Loucy (cell line): Measurements from ENCODE around the gene SERPINA9.

Experiments used
- H2AFZ ChIP-seq: fragments of 200-600 bp; sonication (generic); 2 replicates; pipeline ENCODE4 v1.6.0; 2016; ENCODE audit warnings: antibody characterized with exemption, mild to moderate bottlenecking, low read length, moderate library complexity
- H3F3A ChIP-seq: fragments of 200-600 bp; 2 replicates; pipeline ENCODE4 v1.6.0; 2016; ENCODE audit warnings: antibody characterized with exemption, low read depth, mild to moderate bottlenecking
- H3K27me3 ChIP-seq: fragments of 200-600 bp; sonication (generic); 2 replicates; pipeline ENCODE4 v1.6.1; 2014; ENCODE audit warnings: low read length, mild to moderate bottlenecking; ENCODE audit not compliant: insufficient read depth, poor library complexity, severe bottlenecking
- H3K36me3 ChIP-seq: fragments of 200-600 bp; sonication (generic); 2 replicates; pipeline ENCODE4 v1.6.1; 2016; ENCODE audit warnings: low read length; ENCODE audit not compliant: insufficient read depth
- H3K4me1 ChIP-seq: fragments of 200-600 bp; sonication (generic); 2 replicates; pipeline ENCODE4 v1.5.1; 2014; ENCODE audit warnings: low read length, mild to moderate bottlenecking; ENCODE audit not compliant: insufficient read depth, poor library complexity, severe bottlenecking
- H3K4me2 ChIP-seq: fragments of 200-600 bp; sonication (generic); 2 replicates; pipeline ENCODE4 v1.6.0; 2014; ENCODE audit warnings: antibody characterized with exemption, low read length, low read depth, mild to moderate bottlenecking; ENCODE audit not compliant: poor library complexity, severe bottlenecking
- H3K4me3 ChIP-seq: fragments of 200-600 bp; sonication (generic); 2 replicates; pipeline ENCODE4 v1.5.1; 2014; ENCODE audit warnings: low read length, mild to moderate bottlenecking, mixed read lengths; ENCODE audit not compliant: poor library complexity, severe bottlenecking
- H3K79me2 ChIP-seq: fragments of 200-600 bp; sonication (generic); 2 replicates; pipeline ENCODE4 v1.6.1; 2014; ENCODE audit warnings: low read length; ENCODE audit not compliant: insufficient read depth
- H3K9ac ChIP-seq: fragments of 200-600 bp; sonication (generic); 2 replicates; pipeline ENCODE4 v1.6.0; 2014; ENCODE audit warnings: mild to moderate bottlenecking, low read depth, low read length, moderate library complexity; ENCODE audit not compliant: poor library complexity, severe bottlenecking
- H3K9me2 ChIP-seq: fragments of 200-600 bp; sonication (generic); replicated peaks from 2 replicates; pipeline ENCODE4 v1.6.1; 2016; ENCODE audit warnings: low read depth, low read length, mixed read lengths
- H3K9me3 ChIP-seq: fragments of 200-600 bp; sonication (generic); 2 replicates; pipeline ENCODE4 v1.6.1; 2014; ENCODE audit warnings: mild to moderate bottlenecking, antibody characterized with exemption, low read length, low read depth; ENCODE audit not compliant: insufficient read depth
- H4K20me1 ChIP-seq: fragments of 200-600 bp; sonication (generic); 2 replicates; pipeline ENCODE4 v1.6.0; 2014; ENCODE audit warnings: antibody characterized with exemption, low read length, mild to moderate bottlenecking; ENCODE audit not compliant: insufficient read depth, poor library complexity, severe bottlenecking
- EZH2phosphoT487 ChIP-seq: fragments of 200-600 bp; IDR thresholded peaks from 2 replicates; pipeline ENCODE4 v1.6.1; 2018; ENCODE audit warnings: antibody characterized with exemption, mild to moderate bottlenecking, moderate library complexity, borderline replicate concordance
- TF ChIP-seq, protein P1 (sequence below): fragments of 200-600 bp; sonication (generic); conservative IDR thresholded peaks from 2 replicates; pipeline ENCODE4 v1.5.1; 2014; ENCODE audit warnings: mild to moderate bottlenecking, antibody characterized with exemption, low read length

Gene SERPINA9

DNA sequence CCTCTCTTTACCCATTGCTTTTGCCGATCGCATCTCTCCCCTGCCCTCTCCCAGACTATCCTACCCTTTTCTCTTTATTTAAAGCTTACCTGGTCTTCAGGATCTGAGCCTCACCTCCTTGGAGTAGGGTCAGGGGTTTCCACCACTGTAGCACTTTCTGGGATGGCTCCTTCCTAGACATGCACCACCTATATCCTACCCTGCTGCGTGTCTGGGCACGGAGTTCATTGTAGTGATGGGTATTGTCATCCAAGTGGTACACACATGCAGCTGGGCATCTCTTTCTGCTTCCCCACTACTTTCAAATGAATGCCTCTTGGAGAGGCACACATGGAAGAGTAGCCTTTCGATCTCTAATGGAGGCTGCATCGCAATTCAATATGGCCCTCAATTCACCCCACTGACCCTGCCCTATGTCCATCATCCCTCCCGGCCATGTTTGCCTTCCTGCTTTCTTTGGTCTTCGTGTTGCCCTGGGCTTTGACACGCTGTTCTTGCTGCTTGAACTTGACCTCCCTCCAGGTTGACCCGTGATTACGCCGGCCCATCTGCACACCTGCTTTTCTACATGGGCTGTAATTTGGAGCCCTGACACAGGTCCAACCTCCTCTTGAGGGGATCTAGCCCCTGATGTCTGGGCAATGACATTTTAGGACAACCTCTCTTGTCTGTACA, 34.3 kb downstream of the SERPINA9 start:
- Histone ChIP-seq H3K4me2 (no peak overlapping the region), H3K4me3 (no peak overlapping the region), H3K79me2 (no peaks in the 10 kb centered on the region), H4K20me1 (no peaks in the 10 kb centered on the region), H3F3A (no peaks in the 10 kb centered on the region), H3K9ac (no peak overlapping the region), H3K4me1 (no peaks in the 10 kb centered on the region), H3K9me2 (no peaks in the 10 kb centered on the region), H2AFZ (no peak overlapping the region), H3K9me3 (no peaks in the 10 kb centered on the region), H3K27me3 (no peaks in the 10 kb centered on the region), H3K36me3 (no peaks in the 10 kb centered on the region)
- TF ChIP-seq, protein P1, sequence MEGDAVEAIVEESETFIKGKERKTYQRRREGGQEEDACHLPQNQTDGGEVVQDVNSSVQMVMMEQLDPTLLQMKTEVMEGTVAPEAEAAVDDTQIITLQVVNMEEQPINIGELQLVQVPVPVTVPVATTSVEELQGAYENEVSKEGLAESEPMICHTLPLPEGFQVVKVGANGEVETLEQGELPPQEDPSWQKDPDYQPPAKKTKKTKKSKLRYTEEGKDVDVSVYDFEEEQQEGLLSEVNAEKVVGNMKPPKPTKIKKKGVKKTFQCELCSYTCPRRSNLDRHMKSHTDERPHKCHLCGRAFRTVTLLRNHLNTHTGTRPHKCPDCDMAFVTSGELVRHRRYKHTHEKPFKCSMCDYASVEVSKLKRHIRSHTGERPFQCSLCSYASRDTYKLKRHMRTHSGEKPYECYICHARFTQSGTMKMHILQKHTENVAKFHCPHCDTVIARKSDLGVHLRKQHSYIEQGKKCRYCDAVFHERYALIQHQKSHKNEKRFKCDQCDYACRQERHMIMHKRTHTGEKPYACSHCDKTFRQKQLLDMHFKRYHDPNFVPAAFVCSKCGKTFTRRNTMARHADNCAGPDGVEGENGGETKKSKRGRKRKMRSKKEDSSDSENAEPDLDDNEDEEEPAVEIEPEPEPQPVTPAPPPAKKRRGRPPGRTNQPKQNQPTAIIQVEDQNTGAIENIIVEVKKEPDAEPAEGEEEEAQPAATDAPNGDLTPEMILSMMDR = no peak
- TF ChIP-seq EZH2phosphoT487 = no peak

DNA sequence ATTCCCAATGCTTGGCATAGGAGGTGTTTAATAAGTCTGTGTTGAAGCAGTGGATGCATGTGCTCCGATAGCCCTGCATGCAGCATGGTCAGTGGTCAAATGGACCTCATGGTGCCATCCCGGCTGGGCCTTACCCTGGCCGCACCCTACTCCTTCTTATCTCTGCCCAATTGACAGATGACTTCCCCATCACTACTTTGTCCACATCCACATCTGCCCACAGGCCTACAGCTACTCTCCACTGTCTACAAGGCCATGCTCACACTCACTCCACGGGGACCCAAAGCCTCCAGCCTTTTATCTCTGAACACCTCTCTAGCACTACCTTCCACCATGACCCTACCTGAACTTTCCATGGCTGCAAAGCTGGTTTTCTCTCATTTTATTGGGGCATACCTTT, 34.9 kb downstream of the SERPINA9 start:
- no peaks in the 10 kb centered on the region for H3K79me2 ChIP-seq
- H3K9me3 ChIP-seq = no peaks in the 10 kb centered on the region
- H3K27me3 ChIP-seq = no peaks in the 10 kb centered on the region
- H3F3A ChIP-seq = no peaks in the 10 kb centered on the region
- H3K36me3 ChIP-seq = no peaks in the 10 kb centered on the region
- H4K20me1 ChIP-seq = no peaks in the 10 kb centered on the region
- H3K4me3 ChIP-seq = no peak overlapping the region
- H2AFZ ChIP-seq = no peak overlapping the region
- H3K4me1 ChIP-seq = no peaks in the 10 kb centered on the region
- no peak overlapping the region for H3K9ac ChIP-seq
- no peaks in the 10 kb centered on the region for H3K9me2 ChIP-seq
- no peak overlapping the region for H3K4me2 ChIP-seq
- TF ChIP-seq, protein P1 = no peak
- TF ChIP-seq EZH2phosphoT487 = no peak

DNA sequence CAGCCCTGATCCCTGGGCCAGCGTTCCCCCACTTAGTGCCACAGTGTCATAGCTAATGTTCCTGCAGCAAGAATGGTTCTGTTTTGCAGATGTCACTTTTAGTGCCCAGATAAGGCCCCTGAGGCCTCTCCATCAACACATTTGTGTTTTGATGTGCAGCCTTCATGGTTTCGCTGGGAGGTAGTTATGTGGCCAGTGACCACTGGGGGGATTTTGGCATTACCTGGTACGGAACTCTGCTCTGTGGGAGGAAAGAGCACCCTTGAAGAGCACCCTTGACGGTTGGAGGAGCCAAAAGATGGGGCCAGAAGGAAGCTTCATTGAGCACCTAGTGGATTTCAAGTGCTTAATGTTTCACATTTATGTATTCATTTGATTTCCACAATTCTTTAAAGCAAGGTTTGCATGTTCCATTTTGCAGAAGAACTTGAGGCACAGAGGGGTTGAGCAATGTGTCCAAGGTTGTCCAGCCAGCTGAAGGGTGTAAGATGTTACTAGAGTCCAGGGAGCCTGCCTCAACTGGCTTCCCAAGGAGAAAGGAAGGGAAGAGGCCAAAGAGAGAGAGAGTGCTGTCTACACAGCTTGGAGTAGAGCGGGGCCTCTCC, 36.4 kb downstream of the SERPINA9 start:
- H3K27me3 ChIP-seq = no peaks in the 10 kb centered on the region
- H2AFZ ChIP-seq = no peak overlapping the region
- no peaks in the 10 kb centered on the region for H3K4me1 ChIP-seq
- H4K20me1 ChIP-seq = no peaks in the 10 kb centered on the region
- no peak overlapping the region for H3K9ac ChIP-seq
- H3K9me2 ChIP-seq = no peaks in the 10 kb centered on the region
- TF ChIP-seq, protein P1 = no peak; the same call in 1 of the 2 replicates
- no peak for TF ChIP-seq EZH2phosphoT487
- H3K9me3 ChIP-seq = no peaks in the 10 kb centered on the region
- H3K4me2 ChIP-seq = no peak overlapping the region
- H3K4me3 ChIP-seq = no peak overlapping the region
- no peaks in the 10 kb centered on the region for H3K36me3 ChIP-seq
- H3K79me2 ChIP-seq = no peaks in the 10 kb centered on the region
- H3F3A ChIP-seq = no peaks in the 10 kb centered on the region
